NCI-H748 treated with DMSO at 0.1 percent for 48 hours (cell line): Measurements from ENCODE around the gene NSUN4.
"Not testable (repeated sequence)": the region's sequence is repeated elsewhere in the genome, so short reads cannot be mapped to it uniquely, and the experiment has no call there.

ENCODE experiments used
- DNase-seq: peaks from one replicate; lab custom pipeline; 2025; lab: John Stamatoyannopoulos, UW

Gene NSUN4

GRCh38 chr1:46367701-46368100, 27.1 kb downstream of the NSUN4 start:
- not testable (repeated sequence) for DNase-seq

- DNase-seq, result no peak
These were observed 28.2 kb downstream of the NSUN4 start for GRCh38 chr1:46368791-46369190.

- no peak for DNase-seq
These were observed 29.1 kb downstream of the NSUN4 start for GRCh38 chr1:46369542-46370213.

GRCh38 chr1:46370214-46370633, 29.6 kb downstream of the NSUN4 start:
- no peak for DNase-seq

- no peak for DNase-seq
These were observed 31.8 kb downstream of the NSUN4 start for GRCh38 chr1:46372431-46372830.

- no peak for DNase-seq
These were observed 39.4 kb downstream of the NSUN4 start for GRCh38 chr1:46379996-46380395.

- no peak for DNase-seq
These were observed 39.9 kb downstream of the NSUN4 start for GRCh38 chr1:46380508-46380907.

- no peak for DNase-seq
These were observed 52.9 kb downstream of the NSUN4 start for GRCh38 chr1:46393510-46393909.

- no peak for DNase-seq
These were observed 53.7 kb downstream of the NSUN4 start, which contains the start of gene FAAH for GRCh38 chr1:46394108-46394871. TSS of gene FAAH (plus strand) at chr1:46394317. CDS start at chr1:46394349, 32 bp downstream.

GRCh38 chr1:46394872-46395465, 54.4 kb downstream of the NSUN4 start:
- no peak for DNase-seq

- no peak for DNase-seq
These were observed 56.1 kb downstream of the NSUN4 start for GRCh38 chr1:46396441-46397398.

GRCh38 chr1:46399307-46399706, 58.7 kb downstream of the NSUN4 start:
- no peak for DNase-seq

GRCh38 chr1:46400421-46400820, 59.8 kb downstream of the NSUN4 start:
- DNase-seq, result no peak

GRCh38 chr1:46401154-46401913, 60.7 kb downstream of the NSUN4 start:
- DNase-seq, result no peak

- no peak for DNase-seq
These were observed 61.5 kb downstream of the NSUN4 start for GRCh38 chr1:46401964-46402626.

GRCh38 chr1:46403916-46404315, 63.3 kb downstream of the NSUN4 start:
- DNase-seq, result no peak

- no peak for DNase-seq
These were observed 64.0 kb downstream of the NSUN4 start for GRCh38 chr1:46404482-46405196.

GRCh38 chr1:46405197-46405555, 64.6 kb downstream of the NSUN4 start:
- no peak for DNase-seq

GRCh38 chr1:46405724-46406123, 65.1 kb downstream of the NSUN4 start:
- no peak for DNase-seq
